GM12875 (cell line): ENCODE measurements around the gene HDAC4.

Experiments used
- H3K4me3 ChIP-seq: one replicate; pipeline ENCODE4 v1.5.1; 2011; ENCODE audit warnings: low read depth, low read length, control low read depth
- CTCF ChIP-seq: IDR thresholded peaks from 2 replicates; pipeline ENCODE4 v1.5.1; 2011; ENCODE audit warnings: low read depth, mild to moderate bottlenecking, control low read depth, inconsistent platforms, low read length, moderate library complexity, borderline replicate concordance; ENCODE audit not compliant: insufficient read depth

The HDAC4 gene

GRCh38 chr2:239329972-239330572 is 70.7 kb downstream of the HDAC4 start:
- no peak overlapping the region for H3K4me3 ChIP-seq
- no peak for TF ChIP-seq CTCF

- H3K4me3 ChIP-seq = no peak overlapping the region
- no peak for TF ChIP-seq CTCF
Measured at GRCh38 chr2:239329284-239329971, 71.4 kb downstream of the HDAC4 start.

- H3K4me3 ChIP-seq = no peak overlapping the region
Measured at GRCh38 chr2:239328351-239329191, 72.2 kb downstream of the HDAC4 start.

GRCh38 chr2:239327536-239328350 is 73.1 kb downstream of the HDAC4 start:
- H3K4me3 ChIP-seq = no peak overlapping the region
- no peak for TF ChIP-seq CTCF

More at GRCh38 chr2:239328351-239329191, 72.2 kb downstream of the HDAC4 start:
- TF ChIP-seq CTCF = no peak

GRCh38 chr2:239326831-239327535 is 73.8 kb downstream of the HDAC4 start:
- H3K4me3 ChIP-seq = no peak overlapping the region
- no peak for TF ChIP-seq CTCF

- TF ChIP-seq CTCF = no peak
- H3K4me3 ChIP-seq = no peak overlapping the region
Measured at GRCh38 chr2:239324456-239324855, 76.4 kb downstream of the HDAC4 start.
